Measurements from ENCODE around the gene SALL3.

Gene SALL3

GRCh38 chr18:78965917-78966792, 13.5 kb upstream of the SALL3 start:
- DNase-seq (ENCODE audit: low read depth) = no peak

- DNase-seq (ENCODE audit: low read depth) = no peak
Measured at GRCh38 chr18:78966793-78967106, 12.9 kb upstream of the SALL3 start.

- DNase-seq (ENCODE audit: low read depth) = no peak
Measured at GRCh38 chr18:78967692-78968091, 11.9 kb upstream of the SALL3 start.

- DNase-seq (ENCODE audit: low read depth) = no peak
Measured at GRCh38 chr18:78969574-78970315, 9.9 kb upstream of the SALL3 start.

GRCh38 chr18:78970774-78971333, 8.8 kb upstream of the SALL3 start:
- DNase-seq (ENCODE audit: low read depth) = no peak

GRCh38 chr18:78971511-78972245, 7.9 kb upstream of the SALL3 start:
- no peak for DNase-seq (ENCODE audit: low read depth)

- DNase-seq (ENCODE audit: low read depth) = no peak
Measured at GRCh38 chr18:78972385-78972918, 7.2 kb upstream of the SALL3 start.

GRCh38 chr18:78972930-78973331, 6.7 kb upstream of the SALL3 start:
- DNase-seq (ENCODE audit: low read depth) = no peak

GRCh38 chr18:78973357-78974083, 6.1 kb upstream of the SALL3 start:
- DNase-seq (ENCODE audit: low read depth) = no peak

GRCh38 chr18:78974115-78974761, 5.4 kb upstream of the SALL3 start:
- DNase-seq (ENCODE audit: low read depth) = no peak

GRCh38 chr18:78975292-78975691, 4.3 kb upstream of the SALL3 start:
- no peak for DNase-seq (ENCODE audit: low read depth)

- DNase-seq (ENCODE audit: low read depth) = no peak
Measured at GRCh38 chr18:78975699-78976335, 3.8 kb upstream of the SALL3 start.

GRCh38 chr18:78976765-78977636, 2.6 kb upstream of the SALL3 start:
- no peak for DNase-seq (ENCODE audit: low read depth)

GRCh38 chr18:78977637-78978348, 1.8 kb upstream of the SALL3 start:
- DNase-seq (ENCODE audit: low read depth) = no peak

- no peak for DNase-seq (ENCODE audit: low read depth)
Measured at GRCh38 chr18:78978349-78979055, 1.1 kb upstream of the SALL3 start.

- no peak for DNase-seq (ENCODE audit: low read depth)
Measured at GRCh38 chr18:78979056-78979729, 425 bp upstream of the SALL3 start.

GRCh38 chr18:78980279-78980771, 707 bp downstream of the SALL3 start:
- no peak for DNase-seq (ENCODE audit: low read depth)
